ENCODE results near the gene RIMS4.

GRCh38 chr20:44799691-44800090 is 10.7 kb downstream of the RIMS4 start:
- no peak for TF ChIP-seq POLR2AphosphoS5 (IDR thresholded peaks at IDR 0.05; ENCODE audit: borderline replicate concordance, low read depth, low read length)
- TF ChIP-seq EZH2 (IDR thresholded peaks at IDR 0.05): no peak
